Prostate gland (tissue), 2 donors: ENCODE data around the gene TECTA.

Experiments
- POLR2A ChIP-seq: fragments of 450-650 bp; IDR thresholded peaks from one replicate; pipeline ENCODE4 v1.6.1; 2016; ENCODE audit warnings: antibody characterized with exemption, mild to moderate bottlenecking
- TF ChIP-seq, protein P1 (sequence below), 4 experiments: fragments of 200-600 bp in 2 of 4; fragments of 450-650 bp in 2 of 4; sonication (generic) in 2 of 4; IDR thresholded peaks; 1 replicate in 3 of 4; 2 replicates in 1 of 4; pipeline ENCODE4 v1.5.1; 2016 to 2019; ENCODE audit warnings: antibody characterized with exemption in 4 of 4, mild to moderate bottlenecking in 2 of 4, moderate library complexity in 2 of 4

DNA sequence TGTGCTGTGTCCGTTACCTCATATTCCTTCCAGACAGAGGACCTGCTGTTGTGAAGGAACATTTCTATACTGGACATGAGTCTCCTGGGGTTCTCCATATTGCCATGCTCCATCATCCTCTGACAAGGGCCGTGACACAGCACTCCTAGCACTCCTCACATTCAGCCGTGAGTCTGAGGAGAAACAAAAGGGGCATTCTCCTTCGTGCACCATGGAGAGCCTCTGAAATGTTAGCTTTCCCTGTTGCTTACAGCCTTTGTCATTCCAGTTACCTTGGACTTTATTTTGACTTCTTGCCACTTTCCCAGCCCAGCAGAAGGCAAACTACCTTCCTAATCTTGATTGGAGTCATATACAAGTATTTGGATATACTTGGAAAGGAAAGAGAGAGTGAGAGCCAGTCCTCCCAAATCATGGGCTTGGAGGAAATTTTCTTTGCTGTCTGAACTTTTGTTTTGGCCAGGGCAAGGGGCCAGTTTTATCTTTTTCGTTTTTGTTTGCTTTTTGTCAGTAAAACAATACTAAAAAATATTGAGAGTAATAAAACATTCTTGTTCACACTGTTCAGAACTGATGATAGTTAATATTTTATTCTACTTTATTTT is 29.1 kb upstream of the TECTA start:
- TF ChIP-seq, protein P1, sequence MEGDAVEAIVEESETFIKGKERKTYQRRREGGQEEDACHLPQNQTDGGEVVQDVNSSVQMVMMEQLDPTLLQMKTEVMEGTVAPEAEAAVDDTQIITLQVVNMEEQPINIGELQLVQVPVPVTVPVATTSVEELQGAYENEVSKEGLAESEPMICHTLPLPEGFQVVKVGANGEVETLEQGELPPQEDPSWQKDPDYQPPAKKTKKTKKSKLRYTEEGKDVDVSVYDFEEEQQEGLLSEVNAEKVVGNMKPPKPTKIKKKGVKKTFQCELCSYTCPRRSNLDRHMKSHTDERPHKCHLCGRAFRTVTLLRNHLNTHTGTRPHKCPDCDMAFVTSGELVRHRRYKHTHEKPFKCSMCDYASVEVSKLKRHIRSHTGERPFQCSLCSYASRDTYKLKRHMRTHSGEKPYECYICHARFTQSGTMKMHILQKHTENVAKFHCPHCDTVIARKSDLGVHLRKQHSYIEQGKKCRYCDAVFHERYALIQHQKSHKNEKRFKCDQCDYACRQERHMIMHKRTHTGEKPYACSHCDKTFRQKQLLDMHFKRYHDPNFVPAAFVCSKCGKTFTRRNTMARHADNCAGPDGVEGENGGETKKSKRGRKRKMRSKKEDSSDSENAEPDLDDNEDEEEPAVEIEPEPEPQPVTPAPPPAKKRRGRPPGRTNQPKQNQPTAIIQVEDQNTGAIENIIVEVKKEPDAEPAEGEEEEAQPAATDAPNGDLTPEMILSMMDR (IDR thresholded peaks at IDR 0.05): no peak
- no peak for TF ChIP-seq POLR2A
